Prostate gland (tissue), 2 donors: ENCODE measurements around the gene COL6A5.

Experiments used
- CTCF ChIP-seq, 4 experiments: fragments of 200-600 bp in 2 of 4; fragments of 450-650 bp in 2 of 4; sonication (generic) in 2 of 4; IDR thresholded peaks; 1 replicate in 3 of 4; 2 replicates in 1 of 4; pipeline ENCODE4 v1.5.1; 2016 to 2019; ENCODE audit warnings: antibody characterized with exemption in 4 of 4, mild to moderate bottlenecking in 2 of 4, moderate library complexity in 2 of 4
- POLR2AphosphoS5 ChIP-seq: sonication (generic); formaldehyde crosslinking; IDR thresholded peaks from one replicate; pipeline ENCODE4 v1.6.1; 2017; ENCODE audit warnings: antibody characterized with exemption

GRCh38 chr3:130507746-130508145 is 162.3 kb downstream of the COL6A5 start:
- TF ChIP-seq CTCF (IDR thresholded peaks at IDR 0.05) (no peak), POLR2AphosphoS5 (no peak)
